HG03521 (cell line): ENCODE results near the gene SLC9A3.
"Not testable (repeated sequence)": the region's sequence is repeated elsewhere in the genome, so short reads cannot be mapped to it uniquely, and the experiment has no call there.

Experiments used
- ATAC-seq: cut with Tn5 transposase; IDR thresholded peaks from one replicate; pipeline ENCODE4 v1.9.1; 2021; ENCODE audit warnings: mild to moderate bottlenecking, moderate library complexity; ENCODE audit not compliant: unreplicated experiment

The SLC9A3 gene

GRCh38 chr5:511476-511875, 12.8 kb downstream of the SLC9A3 start:
- ATAC-seq: no peak

- no peak for ATAC-seq
These were observed 13.7 kb downstream of the SLC9A3 start for GRCh38 chr5:510521-510920.

- ATAC-seq: no peak
These were observed 14.6 kb downstream of the SLC9A3 start for GRCh38 chr5:509611-510185.

- not testable (repeated sequence) for ATAC-seq
These were observed 16.2 kb downstream of the SLC9A3 start for GRCh38 chr5:507986-508575.

- ATAC-seq: no peak
These were observed 18.2 kb downstream of the SLC9A3 start for GRCh38 chr5:505951-506525.

GRCh38 chr5:504326-505154, 19.7 kb downstream of the SLC9A3 start:
- ATAC-seq: no peak

- no peak for ATAC-seq
These were observed 21.7 kb downstream of the SLC9A3 start for GRCh38 chr5:502325-503079.

- ATAC-seq: no peak
These were observed 22.4 kb downstream of the SLC9A3 start for GRCh38 chr5:501831-502184.

- ATAC-seq: no peak
These were observed 23.0 kb downstream of the SLC9A3 start for GRCh38 chr5:501105-501830.

GRCh38 chr5:500491-500890, 23.8 kb downstream of the SLC9A3 start:
- no peak for ATAC-seq

- no peak for ATAC-seq
These were observed 24.7 kb downstream of the SLC9A3 start for GRCh38 chr5:499233-500209.

- no peak for ATAC-seq
These were observed 26.3 kb downstream of the SLC9A3 start for GRCh38 chr5:497871-498509.

- no peak for ATAC-seq
These were observed 27.1 kb downstream of the SLC9A3 start for GRCh38 chr5:497090-497700.

GRCh38 chr5:496028-496427, 28.2 kb downstream of the SLC9A3 start:
- ATAC-seq: no peak

- ATAC-seq: no peak
These were observed 29.5 kb downstream of the SLC9A3 start for GRCh38 chr5:494667-495255.

- no peak for ATAC-seq
These were observed 30.5 kb downstream of the SLC9A3 start for GRCh38 chr5:493758-494157.

- ATAC-seq: no peak
These were observed 31.0 kb downstream of the SLC9A3 start for GRCh38 chr5:493119-493701.
